ENCODE results near the gene ARSG.

ARSG gene

DNA sequence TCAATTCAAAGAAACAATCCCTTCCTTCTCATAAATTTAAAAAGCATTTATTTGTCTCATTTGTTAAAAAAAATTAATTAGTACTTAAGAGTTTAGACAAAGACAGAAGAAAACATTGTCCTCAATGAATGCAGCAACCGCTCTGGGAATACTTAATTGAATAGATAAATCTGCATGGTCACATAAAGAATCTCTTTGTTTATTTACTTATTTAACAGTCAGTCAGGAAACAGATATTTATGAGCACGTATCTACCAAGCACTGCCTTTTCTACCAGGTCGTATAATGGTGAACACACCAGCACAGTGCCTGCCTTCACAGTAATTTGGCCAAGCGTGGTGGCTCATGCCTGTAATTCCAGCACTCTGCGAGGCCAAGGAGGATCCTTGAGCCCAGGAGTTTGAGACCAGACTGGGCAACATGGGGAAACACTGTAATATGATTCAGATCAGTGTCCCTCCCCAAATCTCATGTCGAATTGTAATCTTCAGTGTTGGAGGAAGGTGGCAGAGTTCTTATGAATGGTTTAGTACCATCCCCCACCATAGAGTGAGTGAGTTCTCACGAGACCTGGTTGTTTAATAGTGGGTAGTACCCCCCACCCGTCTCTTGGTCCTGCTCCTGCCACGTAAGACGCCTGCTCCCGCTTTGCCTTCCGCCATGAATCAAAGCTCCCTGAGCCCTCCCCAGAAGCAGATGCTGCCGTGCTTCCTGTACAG is 157.9 kb downstream of the ARSG start:
- no peak for DNase-seq (ENCODE audit: low spot score)

- no peak for DNase-seq (ENCODE audit: low spot score)
Observed at GRCh38 chr17:68450391-68450790, 159.1 kb downstream of the ARSG start.

GRCh38 chr17:68450801-68451200 is 159.5 kb downstream of the ARSG start:
- DNase-seq (ENCODE audit: low spot score): no peak

- DNase-seq (ENCODE audit: low spot score): no peak
Observed at GRCh38 chr17:68451670-68452354, 160.5 kb downstream of the ARSG start.

- no peak for DNase-seq (ENCODE audit: low spot score)
Observed at GRCh38 chr17:68452724-68453290, 161.5 kb downstream of the ARSG start.

- no peak for DNase-seq (ENCODE audit: low spot score)
Observed at GRCh38 chr17:68453991-68454665, 162.8 kb downstream of the ARSG start.

DNA sequence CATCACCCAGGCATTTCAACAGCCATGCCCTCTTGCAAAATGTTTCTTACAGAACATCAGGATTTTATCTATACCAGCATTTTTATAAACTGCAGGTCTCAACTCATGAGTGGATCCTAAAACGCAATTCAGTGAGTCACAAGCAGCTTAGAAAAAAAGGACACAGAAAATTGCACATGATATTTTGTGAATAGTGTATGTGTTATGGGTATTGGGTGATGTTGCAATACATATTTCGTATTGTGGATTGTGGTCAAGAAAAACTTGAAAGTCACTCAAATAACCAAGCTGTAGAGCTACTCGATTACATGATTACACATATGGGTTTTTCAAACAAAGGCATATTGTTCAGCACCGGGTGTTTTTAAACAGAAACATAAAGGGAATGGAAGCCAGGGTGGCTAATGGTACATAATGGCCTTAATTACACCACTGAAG is 164.6 kb downstream of the ARSG start:
- no peak for DNase-seq (ENCODE audit: low spot score)

DNA sequence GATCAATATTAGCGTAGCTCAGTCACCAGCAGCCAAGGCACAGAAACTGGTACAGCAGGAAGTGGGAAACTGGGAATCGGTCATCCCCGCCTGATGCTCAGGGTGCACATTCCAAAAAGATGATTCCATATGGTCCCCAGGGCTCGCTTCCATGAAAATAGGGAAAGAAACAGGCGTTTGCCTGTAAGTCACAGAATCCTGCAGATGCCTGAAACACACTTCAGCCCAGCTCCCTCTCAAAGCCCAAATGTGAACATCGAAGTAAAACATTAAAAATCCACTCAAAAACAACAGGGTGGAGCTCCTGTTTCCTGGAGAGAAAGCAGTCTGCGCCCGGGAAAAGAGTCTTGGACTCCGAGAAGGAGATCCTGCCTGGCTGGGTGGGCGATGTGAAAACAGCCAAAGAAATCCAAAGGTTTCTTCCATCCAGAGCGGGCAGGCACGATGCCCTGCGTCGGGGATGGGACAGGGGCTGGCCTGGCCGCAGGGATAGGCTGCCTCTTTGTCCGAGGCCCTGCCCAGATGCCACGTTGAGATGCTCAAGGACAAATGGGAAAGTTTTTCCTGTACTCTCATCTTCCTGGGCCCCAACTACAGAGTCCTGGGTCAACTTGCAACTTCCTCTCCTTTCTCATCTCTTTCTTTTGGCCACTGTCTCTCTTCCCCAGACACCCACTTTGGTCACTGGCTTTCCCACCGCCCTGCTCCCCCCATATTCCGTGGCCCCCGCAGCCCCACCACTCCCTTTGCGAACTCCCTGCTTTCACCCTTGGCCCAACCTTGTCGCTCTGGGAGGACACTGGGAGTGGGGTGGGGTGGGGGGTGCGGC is 165.3 kb downstream of the ARSG start:
- peak; percentile 56 for DNase-seq (ENCODE audit: low spot score)

DNA sequence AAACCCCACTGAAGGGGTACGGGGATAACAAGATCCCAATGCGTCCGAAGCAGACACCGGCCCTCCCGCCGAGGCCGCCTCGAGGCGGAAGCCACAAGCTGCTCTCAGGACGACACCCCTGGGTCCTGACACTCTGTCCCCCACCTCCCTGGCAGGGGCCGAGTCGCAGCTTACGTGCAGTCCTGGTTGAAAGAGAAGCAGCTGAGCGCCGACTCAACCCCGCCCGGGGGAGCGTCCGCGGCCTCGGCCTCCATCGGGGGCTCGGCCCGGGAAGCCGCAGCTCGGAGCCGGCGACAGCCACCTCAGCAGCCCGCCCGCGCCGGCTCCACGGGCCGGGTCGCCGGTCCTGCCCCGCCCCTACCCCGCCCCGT is 165.9 kb downstream of the ARSG start, which contains the start of gene WIPI1:
WIPI1 (minus strand) TSS at position 329 of the 371 bp plus-strand sequence; CDS start at position 254, 75 bp downstream.
- DNase-seq (ENCODE audit: low spot score): peak; percentile 62

GRCh38 chr17:68457539-68458259 is 166.4 kb downstream of the ARSG start:
- DNase-seq (ENCODE audit: low spot score): peak; percentile 98

GRCh38 chr17:68458260-68459036 is 167.2 kb downstream of the ARSG start:
- no peak for DNase-seq (ENCODE audit: low spot score)

DNA sequence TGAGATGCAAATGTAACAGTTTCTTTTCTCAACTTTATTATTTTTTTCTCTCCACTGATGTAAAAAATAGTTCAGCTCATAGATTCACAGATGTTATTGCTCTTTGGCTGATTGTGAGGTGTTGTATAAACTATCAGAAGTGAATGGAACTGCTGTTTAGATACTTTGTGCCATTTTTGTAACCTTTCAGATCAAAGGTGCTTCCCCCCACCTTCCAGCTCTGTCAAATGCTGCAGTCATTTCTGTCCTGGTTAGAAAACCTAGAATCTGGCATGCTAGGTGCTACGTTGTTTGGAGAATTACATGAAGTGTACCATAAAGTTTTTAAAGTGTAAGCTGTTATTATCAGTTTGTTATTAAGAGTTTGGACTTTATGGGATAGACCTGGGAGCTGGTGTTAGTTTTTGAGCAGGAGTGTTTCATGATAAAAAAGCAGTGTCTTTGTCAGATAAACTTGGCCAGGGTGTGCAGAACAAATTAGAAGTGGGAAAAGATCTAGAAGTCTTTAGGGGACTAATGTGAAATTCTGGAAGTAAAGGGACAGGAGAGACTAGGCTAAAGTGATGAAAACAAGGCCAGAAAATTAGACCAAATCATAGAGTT is 167.8 kb downstream of the ARSG start:
- no peak for DNase-seq (ENCODE audit: low spot score)

DNA sequence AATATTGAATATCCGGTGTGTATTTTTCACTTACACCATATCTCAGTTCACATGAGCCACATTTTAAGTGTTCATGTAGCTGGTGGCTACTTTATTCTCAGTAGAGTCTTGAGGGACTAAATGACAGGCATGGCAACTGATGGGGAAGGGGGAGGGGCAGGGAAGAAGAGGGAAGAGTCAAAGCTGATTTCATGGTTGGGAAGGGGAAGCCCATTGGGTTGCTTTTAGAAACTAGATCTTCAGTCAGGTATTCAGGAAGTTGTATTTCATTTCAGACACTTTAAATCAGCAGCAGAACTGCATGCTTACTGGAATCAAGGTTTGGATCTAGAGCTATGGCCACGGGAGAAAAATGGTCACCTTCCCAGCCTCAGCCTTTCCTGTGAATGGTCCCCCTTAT is 168.9 kb downstream of the ARSG start:
- DNase-seq (ENCODE audit: low spot score): no peak

- DNase-seq (ENCODE audit: low spot score): no peak
Observed at GRCh38 chr17:68460715-68461114, 169.4 kb downstream of the ARSG start.

DNA sequence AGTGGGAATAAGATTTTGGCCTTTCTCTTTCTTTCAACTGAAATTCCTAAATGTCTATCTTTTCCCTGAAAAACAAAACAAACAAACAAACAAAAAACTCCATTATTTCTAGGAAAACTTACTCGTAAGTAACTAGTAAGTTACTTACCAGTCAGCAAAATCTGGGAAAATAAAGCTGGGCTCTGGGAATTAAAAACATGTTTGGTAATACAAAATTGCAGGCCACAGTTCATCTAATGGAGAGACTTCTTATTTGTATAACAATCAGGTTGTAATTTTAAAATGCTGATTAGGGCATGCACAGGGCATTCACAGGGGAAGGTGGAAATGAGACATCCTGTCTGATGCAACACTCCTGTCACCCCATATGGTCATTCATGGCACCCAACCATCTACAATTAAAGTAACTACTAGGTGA is 169.8 kb downstream of the ARSG start:
- no peak for DNase-seq (ENCODE audit: low spot score)

GRCh38 chr17:68461589-68461988 is 170.3 kb downstream of the ARSG start:
- peak; percentile 58 for DNase-seq (ENCODE audit: low spot score)

DNA sequence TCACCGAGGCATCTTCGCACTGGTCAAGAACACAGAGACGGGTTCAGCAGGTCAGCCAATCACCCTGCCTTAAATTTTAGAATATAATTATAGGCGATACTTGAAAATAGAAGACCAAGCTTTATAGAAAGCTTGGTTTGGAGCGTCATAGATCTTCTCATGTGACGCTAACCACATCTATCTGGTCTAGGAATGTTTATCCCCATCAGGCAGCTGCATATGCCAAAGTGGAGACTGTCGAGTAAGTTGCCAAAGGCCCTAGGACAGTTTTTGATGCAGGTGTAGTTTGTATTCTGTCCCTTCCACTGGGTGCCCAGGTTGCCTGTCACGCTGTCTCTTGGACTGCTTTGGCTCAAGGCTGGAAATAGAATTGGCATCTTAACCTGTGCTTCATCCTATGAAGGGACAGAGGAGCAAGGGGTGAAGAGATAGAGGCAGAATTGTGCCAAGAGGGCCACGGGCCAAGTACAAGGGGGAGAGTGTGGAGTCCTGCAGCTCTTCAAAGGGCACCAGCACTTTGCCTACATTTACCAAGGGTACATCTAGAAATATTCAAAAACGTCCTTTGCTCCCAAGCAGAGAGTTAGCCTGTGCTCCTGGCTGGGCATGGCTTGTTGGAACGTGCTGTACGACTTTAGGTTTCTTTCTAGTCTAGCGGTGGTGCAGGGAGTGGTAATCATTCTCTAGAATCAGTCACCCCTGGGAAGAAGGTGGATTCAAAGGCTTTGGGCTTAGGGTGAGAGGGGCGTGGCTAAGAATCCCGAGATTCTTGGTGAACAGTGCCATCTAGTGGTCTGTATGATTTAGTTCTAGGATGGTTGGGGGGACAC is 171.3 kb downstream of the ARSG start:
- DNase-seq (ENCODE audit: low spot score): peak; percentile 88

DNA sequence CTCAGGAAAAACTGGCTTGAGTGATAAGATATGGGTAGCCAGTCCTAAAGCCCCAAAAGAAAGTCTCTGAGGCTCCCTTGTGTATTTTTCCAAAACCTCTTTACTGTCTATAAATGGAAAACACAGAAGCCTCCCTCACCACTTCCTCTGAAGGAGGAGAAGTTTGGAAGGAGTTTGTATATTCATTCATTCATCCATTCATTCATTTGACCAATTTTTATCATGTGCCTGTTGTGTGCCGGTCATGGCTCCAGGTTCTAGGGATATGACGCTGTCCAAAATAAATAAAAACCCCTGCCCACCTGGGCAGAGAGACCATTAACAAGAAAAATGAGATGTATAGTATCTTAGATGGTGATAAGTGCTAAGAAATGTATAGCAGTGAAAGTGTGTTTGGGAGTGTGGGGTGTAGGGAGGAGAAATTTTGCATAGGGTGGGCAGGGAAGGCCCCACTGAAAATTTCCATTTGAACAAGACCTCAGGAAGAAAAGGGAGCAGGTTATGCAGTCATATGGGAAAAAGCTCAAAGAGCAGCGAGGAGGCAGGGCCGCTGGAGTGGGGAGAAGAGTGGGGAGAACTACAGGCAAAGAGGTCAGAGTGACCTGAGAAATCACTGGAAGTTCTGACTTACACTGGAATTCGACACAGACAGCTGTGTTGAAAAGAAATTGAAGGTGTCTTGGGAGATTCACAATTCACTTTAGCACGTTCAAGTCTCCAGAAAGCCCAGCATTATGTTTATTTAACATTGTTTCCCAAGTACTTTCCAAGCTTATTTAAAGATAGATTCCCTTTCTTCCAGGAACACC is 172.1 kb downstream of the ARSG start:
- DNase-seq (ENCODE audit: low spot score): no peak

All from SK-N-DZ (cell line).